ENCODE measurements around the gene NUDT14.

The NUDT14 gene

GRCh38 chr14:105212541-105213300 is 31.6 kb upstream of the NUDT14 start:
- no peak for DNase-seq (ENCODE audit: low read depth, low spot score)

DNA sequence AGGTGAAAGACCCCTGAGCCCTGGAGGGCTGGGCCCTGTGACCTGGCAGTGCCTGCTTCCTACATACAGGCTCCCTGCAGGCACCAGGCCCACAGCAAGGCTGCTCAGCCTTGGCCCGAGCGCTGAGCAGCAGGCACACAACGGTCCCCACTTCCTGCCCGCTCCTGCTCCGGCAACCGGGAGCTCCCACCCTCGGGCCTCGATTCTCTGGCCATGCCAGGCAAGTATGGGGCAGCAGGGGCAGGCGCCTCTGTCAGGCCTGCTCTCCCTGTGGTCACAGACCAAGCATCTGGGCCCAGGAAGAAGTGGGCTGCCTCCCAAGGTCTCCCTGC is 30.6 kb upstream of the NUDT14 start:
- DNase-seq (ENCODE audit: low read depth, low spot score), result no peak

DNA sequence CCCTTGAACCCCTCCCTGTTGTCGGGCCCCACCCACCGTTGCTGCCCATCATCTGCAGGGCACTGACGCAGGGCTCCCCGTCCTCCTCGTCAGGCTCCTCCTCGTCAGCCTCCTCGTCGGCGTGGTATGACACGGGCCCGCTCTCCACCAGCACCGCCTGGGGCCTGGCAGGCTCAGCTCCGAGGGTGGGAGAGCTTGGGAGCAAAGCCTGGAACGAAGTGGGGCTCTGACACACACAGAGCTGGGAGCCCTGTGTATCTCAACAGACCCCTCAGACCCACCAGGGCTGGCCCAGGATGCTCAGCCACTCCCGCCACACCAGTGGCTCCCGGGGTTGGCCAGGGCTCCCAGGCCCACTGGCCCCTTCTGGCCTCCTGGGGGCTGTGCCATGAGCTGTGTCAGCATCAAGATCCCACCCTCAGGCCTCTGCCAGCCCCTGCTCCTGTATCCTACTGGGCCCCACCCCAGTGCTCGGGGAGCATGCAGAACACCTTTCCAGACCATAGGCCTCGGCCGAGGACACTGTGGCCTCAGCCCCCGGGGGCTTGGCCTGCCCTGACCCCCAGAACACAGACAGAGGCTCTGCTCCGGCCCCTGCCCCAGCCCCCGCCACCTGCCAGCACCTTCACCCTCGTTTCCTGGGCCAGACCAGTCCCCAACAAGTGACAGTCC is 30.1 kb upstream of the NUDT14 start:
- no peak for DNase-seq (ENCODE audit: low read depth, low spot score)

GRCh38 chr14:105210266-105211025 is 29.3 kb upstream of the NUDT14 start:
- no peak for DNase-seq (ENCODE audit: low read depth, low spot score)

DNA sequence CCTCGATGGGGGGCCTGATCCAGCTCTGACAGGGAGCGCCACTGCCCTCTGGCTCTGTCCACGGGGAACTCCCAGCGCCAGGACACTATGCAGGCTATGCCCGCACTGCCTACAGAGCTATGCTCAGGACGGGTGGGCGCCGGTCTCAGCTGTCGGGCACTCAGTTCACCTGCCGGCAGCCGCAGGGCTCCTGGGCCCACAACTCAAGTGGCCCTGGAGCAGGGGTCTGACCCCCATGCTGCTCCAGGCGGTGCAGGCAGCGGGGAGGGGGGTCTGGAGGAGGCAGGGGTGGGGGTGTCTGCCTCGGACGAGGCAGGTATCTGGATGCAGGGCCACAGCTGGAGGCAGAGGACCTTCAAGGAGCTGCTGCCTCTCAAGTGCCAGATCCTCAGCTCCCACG is 28.5 kb upstream of the NUDT14 start:
- no peak for DNase-seq (ENCODE audit: low read depth, low spot score)

DNA sequence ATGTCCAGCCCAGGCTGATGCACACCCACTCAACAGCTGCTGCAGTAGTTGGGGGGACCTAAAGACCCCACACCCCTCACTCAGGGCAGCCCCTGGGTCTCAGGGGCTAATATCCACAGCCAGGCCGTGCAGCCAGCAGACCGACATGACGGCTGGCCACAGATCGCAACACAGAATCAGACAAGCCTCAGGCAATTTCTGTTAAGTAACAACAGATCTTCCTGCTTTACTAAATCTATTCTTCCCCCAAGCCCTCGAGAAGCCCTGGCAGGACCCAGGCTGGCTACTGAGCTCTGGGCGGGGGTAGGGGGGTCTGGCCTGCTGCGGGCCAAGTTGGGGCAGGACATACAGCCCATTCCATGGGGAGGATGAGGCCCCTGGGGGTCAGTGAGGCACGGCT is 28.0 kb upstream of the NUDT14 start:
- no peak for DNase-seq (ENCODE audit: low read depth, low spot score)

GRCh38 chr14:105208738-105209075 is 27.6 kb upstream of the NUDT14 start:
- no peak for DNase-seq (ENCODE audit: low read depth, low spot score)

DNA sequence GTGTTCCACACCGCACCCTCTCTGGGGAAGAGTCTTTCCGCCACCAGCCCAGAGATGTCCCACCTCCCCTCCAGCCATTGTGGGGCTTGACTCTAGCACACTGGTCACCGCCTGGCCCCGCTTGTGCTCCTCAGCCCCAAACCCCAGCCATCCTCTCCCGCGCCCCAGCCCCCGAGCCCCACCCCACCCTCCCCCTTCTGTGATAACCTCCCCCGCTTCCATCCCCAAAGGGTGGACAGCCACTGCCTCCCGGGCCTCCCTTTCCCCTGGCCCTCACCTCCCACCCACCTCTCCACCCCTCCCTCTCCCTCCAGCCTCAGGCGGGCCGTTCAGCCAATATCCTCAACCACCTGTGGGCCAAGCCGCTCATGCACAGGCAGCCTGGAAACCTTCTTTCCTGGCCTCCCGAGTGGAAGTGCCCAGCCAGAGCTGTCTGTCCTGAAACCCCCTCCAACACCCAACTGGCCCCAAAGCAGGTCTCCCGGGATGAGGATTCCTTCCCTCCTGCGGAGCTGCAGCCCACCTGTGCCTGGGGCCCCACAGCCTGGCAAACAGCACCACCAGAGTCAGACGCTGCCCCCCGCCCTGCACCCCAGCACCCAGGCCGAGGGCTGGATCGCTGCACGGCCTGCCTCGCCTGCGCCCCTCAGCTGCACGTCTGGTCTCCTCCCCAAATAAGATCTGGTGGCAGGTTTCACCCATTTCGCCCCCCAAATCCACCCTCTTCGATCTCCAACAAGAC is 27.1 kb upstream of the NUDT14 start:
- DNase-seq (ENCODE audit: low read depth, low spot score), result no peak

- DNase-seq (ENCODE audit: low read depth, low spot score), result no peak
These were observed 26.4 kb upstream of the NUDT14 start for GRCh38 chr14:105207460-105207901.

DNA sequence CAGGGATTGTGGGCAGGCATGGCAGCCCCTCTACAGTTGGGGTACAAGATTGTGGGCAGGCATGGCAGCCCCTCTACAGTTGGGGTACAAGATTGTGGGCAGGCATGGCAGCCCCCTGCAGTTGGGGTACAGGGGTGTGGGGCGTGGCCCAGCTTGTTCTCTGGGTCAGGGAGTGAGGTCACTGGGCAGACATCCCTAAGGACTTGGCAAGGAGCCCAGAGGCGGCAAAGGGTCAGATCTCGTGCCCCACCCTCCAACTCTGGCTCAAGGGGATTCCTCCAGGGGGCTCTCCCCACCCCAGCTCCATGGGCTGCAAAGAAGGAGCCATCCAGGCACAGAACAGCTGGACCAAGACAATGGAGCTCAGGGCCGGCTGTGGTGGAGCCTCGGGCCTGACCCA is 25.8 kb upstream of the NUDT14 start:
- no peak for DNase-seq (ENCODE audit: low read depth, low spot score)

DNA sequence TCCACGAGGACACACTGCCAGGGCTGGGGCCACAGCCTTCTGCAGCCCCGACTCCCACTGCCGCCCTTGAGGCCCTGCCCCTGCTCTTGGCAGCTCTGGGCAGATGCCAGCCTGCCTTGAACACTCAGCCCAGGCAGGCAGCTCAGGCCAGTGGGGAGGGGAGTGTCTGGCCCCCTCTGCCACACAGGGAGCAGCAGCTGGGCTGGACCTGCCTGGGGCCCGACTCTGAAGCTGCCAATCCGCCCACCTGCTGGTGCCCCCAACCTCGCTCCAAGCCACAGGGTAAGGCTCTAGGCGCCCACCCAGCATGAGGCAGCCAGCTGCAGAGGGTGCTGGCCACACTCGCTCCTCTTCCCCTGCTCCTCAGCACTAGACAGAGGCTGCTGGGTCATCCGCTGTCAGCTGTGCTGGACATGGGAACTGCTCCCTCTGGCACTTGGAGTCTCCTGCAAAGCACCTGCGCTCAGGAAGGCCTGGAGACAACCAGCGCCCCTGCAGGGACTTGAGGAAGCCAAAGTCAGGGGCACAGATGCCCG is 24.6 kb upstream of the NUDT14 start:
- no peak for DNase-seq (ENCODE audit: low read depth, low spot score)

DNA sequence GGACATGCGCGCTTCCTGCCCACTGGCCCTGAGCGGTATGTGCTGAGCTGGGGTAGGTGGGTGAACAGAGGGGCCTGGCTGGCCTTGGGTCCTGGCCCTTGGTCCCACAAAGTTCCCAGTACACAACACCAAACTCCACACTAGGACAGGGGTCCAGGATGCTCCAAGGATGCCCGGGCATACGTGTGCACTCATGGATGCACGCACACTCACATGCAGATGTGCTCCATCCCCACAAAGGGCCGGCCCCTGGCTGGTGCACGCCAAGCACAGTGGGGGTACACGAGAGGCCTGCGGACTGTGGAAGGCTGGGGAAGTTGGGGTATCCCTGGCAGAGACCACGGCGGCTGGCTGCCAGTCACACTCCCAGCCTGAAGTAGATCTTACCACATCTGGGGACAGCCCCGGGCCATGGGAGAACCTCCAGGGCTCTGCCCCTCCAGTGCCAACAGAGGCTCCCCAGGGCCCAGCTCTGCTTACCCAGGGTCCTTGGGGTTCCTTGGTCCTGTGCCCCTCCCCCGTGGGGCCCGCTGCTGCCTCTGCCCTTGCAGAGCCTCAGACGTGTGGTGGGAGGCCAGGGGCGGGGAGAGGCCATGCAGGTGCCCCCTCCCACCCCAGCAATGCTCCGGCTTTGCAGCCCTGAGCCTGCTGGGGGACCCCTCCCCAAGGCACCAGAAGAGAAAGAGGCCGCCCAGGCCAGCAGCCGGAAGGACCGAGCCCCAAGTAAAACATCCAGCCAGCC is 24.0 kb upstream of the NUDT14 start:
- DNase-seq (ENCODE audit: low read depth, low spot score), result no peak

- no peak for DNase-seq (ENCODE audit: low read depth, low spot score)
These were observed 23.3 kb upstream of the NUDT14 start for GRCh38 chr14:105204206-105204930.

- DNase-seq (ENCODE audit: low read depth, low spot score), result no peak
These were observed 22.6 kb upstream of the NUDT14 start for GRCh38 chr14:105203701-105204100.

DNA sequence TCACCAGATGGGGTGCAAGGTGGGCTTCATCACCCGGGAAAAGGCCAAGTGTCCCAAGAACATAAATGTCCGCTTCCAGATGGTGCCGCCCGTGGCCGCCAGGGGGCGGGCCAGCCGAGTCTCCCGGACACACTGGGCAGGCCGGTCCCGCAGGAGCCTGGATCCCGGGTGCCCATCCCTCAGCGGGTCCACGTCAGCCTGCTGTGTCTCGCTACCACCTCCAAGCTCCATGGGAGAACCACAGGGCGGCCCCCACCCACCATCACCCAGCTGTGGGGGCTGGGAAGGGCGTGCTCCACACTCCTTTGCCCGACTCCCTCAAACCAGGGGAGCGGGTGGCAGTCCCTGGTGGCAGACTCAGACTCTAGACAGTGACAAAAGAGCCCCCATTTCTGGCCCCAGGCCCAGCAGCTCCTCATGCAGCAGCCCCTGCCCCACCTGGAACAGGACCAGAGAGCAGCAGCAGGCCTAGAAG is 22.0 kb upstream of the NUDT14 start:
- DNase-seq (ENCODE audit: low read depth, low spot score), result peak; percentile 34

GRCh38 chr14:105201925-105202513 is 20.9 kb upstream of the NUDT14 start:
- DNase-seq (ENCODE audit: low read depth, low spot score), result no peak

DNA sequence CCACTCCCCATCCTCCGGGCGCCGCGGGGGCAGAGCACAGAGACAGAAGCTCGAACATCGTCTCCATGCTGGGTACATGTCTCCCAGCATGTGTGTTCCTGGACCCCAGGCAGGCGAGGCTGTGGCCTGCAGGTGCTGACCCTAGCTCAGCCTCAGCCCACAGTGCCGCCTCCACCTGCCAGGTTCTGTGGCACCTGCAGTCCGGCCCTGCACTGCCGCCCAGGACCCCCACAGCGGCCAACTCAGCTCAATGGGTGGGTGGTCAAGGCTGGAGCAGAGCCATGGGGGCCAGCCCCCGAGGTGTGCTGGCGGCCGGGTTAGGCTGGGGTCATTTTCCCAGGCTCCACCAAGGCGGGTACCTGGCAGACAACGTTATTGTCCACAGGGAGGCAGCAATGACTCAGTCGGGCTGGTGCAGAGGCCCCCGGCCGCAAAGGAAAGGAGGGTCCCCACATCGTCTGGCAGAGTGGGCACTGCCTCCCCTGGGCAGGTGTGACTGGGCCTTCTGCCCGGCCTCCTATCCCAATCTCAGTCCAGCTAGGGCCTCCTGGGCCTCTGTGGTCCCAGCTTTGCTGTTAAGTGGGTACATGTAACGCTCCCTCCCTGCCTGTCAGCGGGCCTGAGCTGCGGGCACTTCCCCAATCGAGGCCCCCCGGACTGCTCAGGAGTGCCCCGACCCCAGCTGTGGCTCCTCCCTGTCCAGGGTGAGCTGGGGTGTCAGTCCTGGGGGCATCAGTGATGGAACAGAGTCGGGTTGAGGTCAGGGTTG is 20.2 kb upstream of the NUDT14 start:
- no peak for DNase-seq (ENCODE audit: low read depth, low spot score)

DNA sequence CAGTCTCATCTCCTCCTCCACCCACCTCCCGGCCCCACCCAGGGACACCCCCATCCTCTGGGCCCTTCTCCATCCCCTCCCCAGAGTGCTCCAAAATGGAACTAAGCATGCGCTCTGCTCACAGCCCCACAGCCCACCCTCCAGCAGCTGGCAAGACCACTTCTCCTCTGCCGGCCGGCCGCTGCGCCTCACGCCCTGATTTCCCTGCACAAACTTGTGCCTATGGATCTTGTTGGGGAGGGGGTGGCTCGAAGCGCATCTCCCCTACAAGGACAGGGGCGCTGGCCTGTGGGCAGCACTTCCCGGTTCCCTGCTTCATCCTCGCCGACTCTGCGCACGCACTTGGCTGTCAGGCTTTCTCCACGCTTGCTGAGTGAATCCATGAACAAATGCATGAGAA is 19.5 kb upstream of the NUDT14 start:
- DNase-seq (ENCODE audit: low read depth, low spot score), result no peak

- DNase-seq (ENCODE audit: low read depth, low spot score), result no peak
These were observed 19.0 kb upstream of the NUDT14 start for GRCh38 chr14:105200074-105200473.
